IMR-90 (cell line): ENCODE measurements around the gene DLEU7.

Experiments
- MAFK ChIP-seq: IDR thresholded peaks from 2 replicates; pipeline ENCODE4 v1.6.1; 2012; ENCODE audit warnings: low read depth, low read length, improper control_type of control experiment
- POLR2A ChIP-seq: IDR thresholded peaks from 2 replicates; pipeline ENCODE4 v1.6.1; 2012; ENCODE audit warnings: mild to moderate bottlenecking, low read depth, low read length
- SMC3 ChIP-seq: fragments of 150-350 bp; IDR thresholded peaks from 2 replicates; pipeline ENCODE4 v1.6.1; 2016; ENCODE audit warnings: low read depth, mild to moderate bottlenecking, antibody characterized with exemption, low read length, moderate library complexity
- TF ChIP-seq, protein P1 (sequence below): conservative IDR thresholded peaks from 2 replicates; pipeline ENCODE4 v1.5.1; 2012; ENCODE audit warnings: mild to moderate bottlenecking, low read depth, low read length, improper control_type of control experiment

- TF ChIP-seq MAFK (no peak), POLR2A (no peak), SMC3 (no peak)
- TF ChIP-seq, protein P1, sequence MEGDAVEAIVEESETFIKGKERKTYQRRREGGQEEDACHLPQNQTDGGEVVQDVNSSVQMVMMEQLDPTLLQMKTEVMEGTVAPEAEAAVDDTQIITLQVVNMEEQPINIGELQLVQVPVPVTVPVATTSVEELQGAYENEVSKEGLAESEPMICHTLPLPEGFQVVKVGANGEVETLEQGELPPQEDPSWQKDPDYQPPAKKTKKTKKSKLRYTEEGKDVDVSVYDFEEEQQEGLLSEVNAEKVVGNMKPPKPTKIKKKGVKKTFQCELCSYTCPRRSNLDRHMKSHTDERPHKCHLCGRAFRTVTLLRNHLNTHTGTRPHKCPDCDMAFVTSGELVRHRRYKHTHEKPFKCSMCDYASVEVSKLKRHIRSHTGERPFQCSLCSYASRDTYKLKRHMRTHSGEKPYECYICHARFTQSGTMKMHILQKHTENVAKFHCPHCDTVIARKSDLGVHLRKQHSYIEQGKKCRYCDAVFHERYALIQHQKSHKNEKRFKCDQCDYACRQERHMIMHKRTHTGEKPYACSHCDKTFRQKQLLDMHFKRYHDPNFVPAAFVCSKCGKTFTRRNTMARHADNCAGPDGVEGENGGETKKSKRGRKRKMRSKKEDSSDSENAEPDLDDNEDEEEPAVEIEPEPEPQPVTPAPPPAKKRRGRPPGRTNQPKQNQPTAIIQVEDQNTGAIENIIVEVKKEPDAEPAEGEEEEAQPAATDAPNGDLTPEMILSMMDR: no peak
Observed at GRCh38 chr13:50787316-50788195, 55.9 kb downstream of the DLEU7 start.
